Fibroblast of pulmonary artery (primary cell): ENCODE measurements around the gene PTPRG.

Experiments
- DNase-seq: peaks from one replicate; pipeline ENCODE4 v3.0.0-alpha.2; 2010; ENCODE audit warnings: low read depth
- H3K4me3 ChIP-seq: replicated peaks from 2 replicates; pipeline ENCODE4 v1.5.1; 2011; ENCODE audit warnings: low read depth, mild to moderate bottlenecking, control low read depth, low read length, moderate library complexity
- CTCF ChIP-seq: IDR thresholded peaks from 2 replicates; pipeline ENCODE4 v1.5.1; 2011; ENCODE audit warnings: mild to moderate bottlenecking, control low read depth, low read length, inconsistent platforms; ENCODE audit errors: missing control alignments

Gene PTPRG

GRCh38 chr3:61975936-61976335 lies 414.6 kb downstream of the PTPRG start:
- no peak overlapping the region for H3K4me3 ChIP-seq
- no peak for TF ChIP-seq CTCF
- DNase-seq = no peak

DNA sequence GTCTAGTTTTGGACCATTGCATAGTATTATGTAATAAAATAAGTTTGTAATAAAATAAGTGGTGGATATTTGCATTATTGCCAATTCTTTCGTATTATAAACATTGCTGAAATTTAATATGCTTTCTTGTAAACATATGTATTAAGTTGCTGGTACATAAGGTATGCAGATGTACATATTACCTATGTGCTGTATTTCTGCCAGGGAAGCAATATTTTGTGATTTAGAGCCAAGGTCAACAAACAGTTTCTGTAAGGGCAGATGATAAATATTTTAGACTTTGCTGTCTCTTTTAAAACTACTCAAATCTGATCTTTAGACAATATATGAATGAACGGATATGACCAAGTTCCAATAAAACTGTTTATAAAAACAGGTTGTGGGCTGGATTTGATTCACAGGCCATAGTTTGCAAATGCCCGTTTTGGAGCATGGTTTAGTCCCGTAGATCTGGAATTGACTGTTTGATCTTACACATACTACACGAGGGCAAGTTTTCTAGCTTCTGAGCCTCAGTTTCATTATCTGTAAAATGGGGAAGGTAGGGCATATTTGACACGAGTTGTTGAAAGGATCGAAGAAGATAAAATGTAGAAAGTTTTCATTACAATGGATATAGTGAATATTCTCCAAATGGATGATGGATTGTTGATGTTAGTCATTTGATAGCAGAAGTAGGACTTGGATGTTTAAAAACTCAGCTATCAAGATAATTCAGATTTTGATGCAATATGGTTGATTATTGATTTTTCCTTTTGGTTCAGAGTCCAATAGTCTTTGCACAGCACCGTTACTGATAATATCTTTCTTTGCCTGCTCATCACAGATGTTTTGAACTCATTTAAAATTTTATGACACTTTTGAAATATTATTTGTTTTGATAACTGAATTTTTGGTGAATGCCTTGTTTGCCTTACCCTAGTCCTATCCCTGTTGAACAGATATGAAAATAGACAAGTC lies 417.4 kb downstream of the PTPRG start:
- no peak for DNase-seq
- TF ChIP-seq CTCF = no peak

GRCh38 chr3:61979638-61980037 lies 418.3 kb downstream of the PTPRG start:
- TF ChIP-seq CTCF = no peak
- no peak overlapping the region for H3K4me3 ChIP-seq
- DNase-seq = peak; percentile 32

More for the DNA sequence above, 417.4 kb downstream of the PTPRG start:
- no peak overlapping the region for H3K4me3 ChIP-seq

- TF ChIP-seq CTCF = no peak
- peak; percentile 14 for DNase-seq
These were observed 418.7 kb downstream of the PTPRG start for GRCh38 chr3:61980041-61980440.

GRCh38 chr3:61981060-61981459 lies 419.7 kb downstream of the PTPRG start:
- no peak for TF ChIP-seq CTCF
- no peak for DNase-seq
- H3K4me3 ChIP-seq = no peak overlapping the region

More at GRCh38 chr3:61980041-61980440, 418.7 kb downstream of the PTPRG start:
- no peak overlapping the region for H3K4me3 ChIP-seq

GRCh38 chr3:61983479-61983878 lies 422.1 kb downstream of the PTPRG start:
- no peak overlapping the region for H3K4me3 ChIP-seq
- DNase-seq = no peak
- no peak for TF ChIP-seq CTCF

DNA sequence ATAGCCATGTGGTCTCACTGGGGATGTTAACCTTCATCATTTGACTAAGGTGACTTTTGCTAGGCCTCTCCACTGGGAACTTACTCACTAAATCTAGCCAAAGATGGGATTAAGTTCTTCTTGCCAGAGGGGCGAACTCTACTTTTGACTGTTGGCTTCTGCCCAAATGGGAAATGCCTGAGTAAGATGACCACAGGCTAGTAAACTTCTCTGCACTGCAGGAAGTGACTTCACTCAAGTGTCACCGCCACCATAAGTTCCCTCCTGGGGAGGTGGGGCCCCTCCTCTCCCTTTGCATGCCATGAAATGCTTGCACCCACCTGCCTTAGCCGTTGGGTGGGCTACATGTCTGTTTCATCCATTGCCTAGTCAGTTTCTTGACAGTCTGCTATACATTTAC lies 423.6 kb downstream of the PTPRG start:
- no peak for TF ChIP-seq CTCF
- no peak overlapping the region for H3K4me3 ChIP-seq
- DNase-seq = peak; percentile 72
